Measurements from ENCODE around the gene FAM229B.

FAM229B gene

DNA sequence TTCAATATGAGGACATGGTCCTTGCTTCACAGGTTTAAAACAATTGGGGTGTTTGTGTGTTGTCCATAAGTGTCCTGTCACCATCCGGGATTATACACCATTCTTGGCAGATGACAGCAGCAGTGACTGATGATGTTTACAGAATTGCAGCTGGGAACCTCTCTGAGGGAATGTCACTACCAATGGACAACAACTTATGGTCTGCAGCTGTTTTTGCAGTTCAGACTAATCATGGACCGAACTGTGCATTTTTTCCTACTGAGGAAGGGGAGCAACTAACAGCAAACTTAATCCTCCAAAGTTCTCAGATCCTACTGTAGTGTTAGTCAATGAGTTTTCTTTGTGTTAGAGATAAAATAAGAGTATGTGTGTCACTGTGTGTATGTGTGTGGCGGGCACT lies 26.0 kb downstream of the FAM229B start:
- Histone ChIP-seq H3K4me3 (ENCODE audit: low read depth, low read length) (no peak overlapping the region), H3K36me3 (ENCODE audit: control insufficient read depth, insufficient read depth, low read length) (no peaks in the 10 kb centered on the region), H3K9ac (ENCODE audit: low read length) (no peak overlapping the region), H3K27ac (ENCODE audit: low read depth, low read length) (no peak overlapping the region), H3K4me1 (ENCODE audit: control insufficient read depth, insufficient read depth, low read length) (no peaks in the 10 kb centered on the region), H3K27me3 (ENCODE audit: control insufficient read depth, insufficient read depth, low read length) (no peaks in the 10 kb centered on the region), H3K9me3 (ENCODE audit: control insufficient read depth, insufficient read depth, low read depth, low read length) (no peaks in the 10 kb centered on the region)

DNA sequence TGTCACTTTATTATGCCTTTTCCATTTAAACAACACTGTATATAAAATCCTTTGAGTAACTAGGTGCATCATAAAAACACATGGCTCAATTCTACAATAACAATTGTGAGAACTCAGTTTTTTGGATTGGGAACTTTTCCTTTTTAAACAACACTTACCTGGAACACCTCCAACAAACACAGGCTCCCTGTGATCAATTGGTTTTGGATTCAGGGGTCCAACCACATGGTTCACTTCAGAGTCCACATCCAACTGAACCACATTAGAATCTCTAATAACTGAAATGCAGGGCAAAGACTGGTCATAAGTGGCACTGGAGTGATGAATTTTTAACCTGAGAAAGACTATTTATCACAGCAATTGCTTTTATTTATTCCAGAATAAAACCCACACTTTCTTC lies 26.5 kb downstream of the FAM229B start:
- no peak overlapping the region for H3K4me3 ChIP-seq (ENCODE audit: low read depth, low read length)
- H3K9ac ChIP-seq (ENCODE audit: low read length), result no peak overlapping the region
- H3K36me3 ChIP-seq (ENCODE audit: control insufficient read depth, insufficient read depth, low read length), result no peaks in the 10 kb centered on the region
- no peak overlapping the region for H3K27ac ChIP-seq (ENCODE audit: low read depth, low read length)
- no peaks in the 10 kb centered on the region for H3K9me3 ChIP-seq (ENCODE audit: control insufficient read depth, insufficient read depth, low read depth, low read length)
- no peaks in the 10 kb centered on the region for H3K4me1 ChIP-seq (ENCODE audit: control insufficient read depth, insufficient read depth, low read length)
- no peaks in the 10 kb centered on the region for H3K27me3 ChIP-seq (ENCODE audit: control insufficient read depth, insufficient read depth, low read length)

GRCh38 chr6:112114577-112115223 lies 27.3 kb downstream of the FAM229B start:
- H3K9me3 ChIP-seq (ENCODE audit: control insufficient read depth, insufficient read depth, low read depth, low read length), result no peaks in the 10 kb centered on the region
- no peak overlapping the region for H3K27ac ChIP-seq (ENCODE audit: low read depth, low read length)
- no peak overlapping the region for H3K4me3 ChIP-seq (ENCODE audit: low read depth, low read length)
- no peaks in the 10 kb centered on the region for H3K4me1 ChIP-seq (ENCODE audit: control insufficient read depth, insufficient read depth, low read length)
- no peaks in the 10 kb centered on the region for H3K36me3 ChIP-seq (ENCODE audit: control insufficient read depth, insufficient read depth, low read length)
- no peaks in the 10 kb centered on the region for H3K27me3 ChIP-seq (ENCODE audit: control insufficient read depth, insufficient read depth, low read length)
- no peak overlapping the region for H3K9ac ChIP-seq (ENCODE audit: low read length)

DNA sequence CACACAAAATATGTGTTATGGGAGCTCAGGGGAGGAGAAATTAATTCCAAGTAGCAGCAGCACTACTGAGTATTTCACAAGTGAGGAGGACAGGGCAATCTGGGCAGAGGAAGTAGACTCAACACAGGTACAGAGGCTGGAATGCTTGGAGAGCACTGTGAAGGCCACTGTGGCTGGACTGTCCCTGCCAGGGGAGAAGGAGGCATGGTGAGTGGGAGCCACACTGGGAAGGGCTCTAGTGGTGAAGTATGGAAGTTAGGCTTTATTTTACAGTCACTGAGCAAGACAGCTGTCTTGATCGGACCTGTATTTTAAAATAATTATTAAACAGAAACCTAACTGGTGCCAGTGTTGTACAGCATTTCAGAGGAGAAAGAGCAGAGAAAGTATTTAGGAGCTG lies 28.8 kb downstream of the FAM229B start:
- Histone ChIP-seq H3K27me3 (ENCODE audit: control insufficient read depth, insufficient read depth, low read length) (no peaks in the 10 kb centered on the region), H3K36me3 (ENCODE audit: control insufficient read depth, insufficient read depth, low read length) (no peaks in the 10 kb centered on the region), H3K4me1 (ENCODE audit: control insufficient read depth, insufficient read depth, low read length) (no peaks in the 10 kb centered on the region), H3K27ac (ENCODE audit: low read depth, low read length) (no peak overlapping the region), H3K9me3 (ENCODE audit: control insufficient read depth, insufficient read depth, low read depth, low read length) (no peaks in the 10 kb centered on the region), H3K9ac (ENCODE audit: low read length) (no peak overlapping the region), H3K4me3 (ENCODE audit: low read depth, low read length) (no peak overlapping the region)

DNA sequence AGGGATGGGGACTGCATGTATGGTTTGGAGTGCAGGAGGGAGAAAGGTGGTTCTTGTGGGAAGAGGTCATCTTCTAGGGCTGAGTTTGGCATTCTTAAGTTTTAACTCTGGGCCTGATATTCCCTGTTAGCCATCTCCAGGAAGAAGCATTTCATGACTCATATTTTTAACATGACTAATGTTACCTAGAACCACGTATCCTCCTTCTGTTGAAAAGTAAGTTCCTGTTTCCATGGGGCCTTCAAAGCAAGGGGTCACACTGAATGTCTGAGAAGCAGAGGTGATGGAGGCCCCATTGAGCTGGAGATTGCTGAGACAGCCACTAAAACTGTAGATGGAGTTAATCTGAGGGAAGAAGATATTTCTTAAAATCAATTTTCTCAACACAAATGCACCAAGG lies 30.2 kb downstream of the FAM229B start:
- no peaks in the 10 kb centered on the region for H3K27me3 ChIP-seq (ENCODE audit: control insufficient read depth, insufficient read depth, low read length)
- no peaks in the 10 kb centered on the region for H3K36me3 ChIP-seq (ENCODE audit: control insufficient read depth, insufficient read depth, low read length)
- no peak overlapping the region for H3K27ac ChIP-seq (ENCODE audit: low read depth, low read length)
- no peaks in the 10 kb centered on the region for H3K9me3 ChIP-seq (ENCODE audit: control insufficient read depth, insufficient read depth, low read depth, low read length)
- H3K4me3 ChIP-seq (ENCODE audit: low read depth, low read length), result no peak overlapping the region
- H3K4me1 ChIP-seq (ENCODE audit: control insufficient read depth, insufficient read depth, low read length), result no peaks in the 10 kb centered on the region
- no peak overlapping the region for H3K9ac ChIP-seq (ENCODE audit: low read length)

DNA sequence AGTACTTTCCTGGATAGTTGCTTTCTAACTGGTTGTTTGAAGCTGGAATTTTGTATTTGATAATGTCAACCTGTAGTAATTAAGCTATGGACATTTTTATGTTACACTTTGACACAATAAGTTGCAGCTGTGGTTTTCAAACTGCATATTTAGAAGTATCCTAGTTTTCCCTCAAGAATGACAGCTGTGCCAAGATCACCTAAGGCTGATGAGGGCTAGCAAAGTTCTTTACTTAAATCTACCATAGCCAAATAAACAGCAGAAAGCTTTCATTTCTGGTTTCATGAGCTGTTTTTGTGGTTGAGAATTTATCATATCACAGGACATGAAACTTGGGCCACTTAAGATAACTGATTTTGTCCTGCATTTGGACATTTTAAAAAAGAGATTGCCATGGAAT lies 30.6 kb downstream of the FAM229B start:
- Histone ChIP-seq H3K36me3 (ENCODE audit: control insufficient read depth, insufficient read depth, low read length) (no peaks in the 10 kb centered on the region), H3K4me3 (ENCODE audit: low read depth, low read length) (no peak overlapping the region), H3K9ac (ENCODE audit: low read length) (no peak overlapping the region), H3K27ac (ENCODE audit: low read depth, low read length) (no peak overlapping the region), H3K27me3 (ENCODE audit: control insufficient read depth, insufficient read depth, low read length) (no peaks in the 10 kb centered on the region), H3K9me3 (ENCODE audit: control insufficient read depth, insufficient read depth, low read depth, low read length) (no peaks in the 10 kb centered on the region), H3K4me1 (ENCODE audit: control insufficient read depth, insufficient read depth, low read length) (no peaks in the 10 kb centered on the region)

GRCh38 chr6:112122756-112123155 lies 35.4 kb downstream of the FAM229B start:
- H3K27me3 ChIP-seq (ENCODE audit: control insufficient read depth, insufficient read depth, low read length), result no peaks in the 10 kb centered on the region

DNA sequence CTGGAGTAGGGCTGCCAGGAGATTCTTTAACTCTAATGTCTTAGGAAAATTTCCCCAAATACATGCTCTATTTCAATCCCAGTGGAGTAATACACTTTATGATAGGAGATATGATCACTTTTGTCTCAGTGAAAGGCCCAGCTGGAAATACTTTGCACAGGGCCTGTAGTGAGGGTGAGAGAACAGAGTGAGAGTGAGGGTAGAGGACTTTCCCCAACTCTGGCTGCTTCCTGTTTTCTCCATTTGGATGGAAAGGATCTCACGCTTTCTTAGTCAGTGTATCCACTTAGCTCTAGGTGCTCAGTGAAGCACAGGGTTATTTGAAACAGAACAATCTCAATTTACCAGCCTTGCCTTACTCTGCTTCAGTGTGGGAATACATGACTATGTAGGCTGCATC lies 36.6 kb downstream of the FAM229B start:
- no peaks in the 10 kb centered on the region for H3K36me3 ChIP-seq (ENCODE audit: control insufficient read depth, insufficient read depth, low read length)

More at GRCh38 chr6:112122756-112123155, 35.4 kb downstream of the FAM229B start:
- no peak overlapping the region for H3K4me3 ChIP-seq (ENCODE audit: low read depth, low read length)
- no peaks in the 10 kb centered on the region for H3K36me3 ChIP-seq (ENCODE audit: control insufficient read depth, insufficient read depth, low read length)
- H3K27ac ChIP-seq (ENCODE audit: low read depth, low read length), result no peak overlapping the region
- H3K4me1 ChIP-seq (ENCODE audit: control insufficient read depth, insufficient read depth, low read length), result no peaks in the 10 kb centered on the region
- H3K9me3 ChIP-seq (ENCODE audit: control insufficient read depth, insufficient read depth, low read depth, low read length), result no peaks in the 10 kb centered on the region
- H3K9ac ChIP-seq (ENCODE audit: low read length), result no peak overlapping the region

DNA sequence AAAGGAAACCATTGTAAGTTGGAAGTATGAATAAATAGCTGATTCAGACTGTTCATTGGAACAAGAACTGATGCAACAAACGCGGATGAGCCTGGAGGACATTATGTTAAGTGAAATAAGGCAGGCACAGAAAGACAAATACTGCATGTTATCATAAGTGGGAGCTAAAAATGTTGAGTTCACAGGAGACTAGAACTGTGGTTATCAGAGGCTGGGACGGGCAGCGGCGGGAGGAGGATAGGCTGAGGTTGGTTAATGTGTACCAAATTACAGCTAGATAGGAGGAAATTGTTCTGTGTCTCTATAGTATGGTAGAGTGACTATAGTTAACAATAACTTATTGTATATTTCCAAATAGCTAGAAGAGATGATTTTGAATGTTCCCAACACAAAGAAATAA lies 40.8 kb downstream of the FAM229B start:
- Histone ChIP-seq H3K27ac (ENCODE audit: low read depth, low read length) (no peak overlapping the region), H3K9me3 (ENCODE audit: control insufficient read depth, insufficient read depth, low read depth, low read length) (no peaks in the 10 kb centered on the region), H3K36me3 (ENCODE audit: control insufficient read depth, insufficient read depth, low read length) (no peaks in the 10 kb centered on the region)

More for the DNA sequence above, 36.6 kb downstream of the FAM229B start:
- no peaks in the 10 kb centered on the region for H3K27me3 ChIP-seq (ENCODE audit: control insufficient read depth, insufficient read depth, low read length)
- no peak overlapping the region for H3K27ac ChIP-seq (ENCODE audit: low read depth, low read length)
- no peak overlapping the region for H3K9ac ChIP-seq (ENCODE audit: low read length)
- no peaks in the 10 kb centered on the region for H3K9me3 ChIP-seq (ENCODE audit: control insufficient read depth, insufficient read depth, low read depth, low read length)
- H3K4me1 ChIP-seq (ENCODE audit: control insufficient read depth, insufficient read depth, low read length), result no peaks in the 10 kb centered on the region
- H3K4me3 ChIP-seq (ENCODE audit: low read depth, low read length), result no peak overlapping the region

DNA sequence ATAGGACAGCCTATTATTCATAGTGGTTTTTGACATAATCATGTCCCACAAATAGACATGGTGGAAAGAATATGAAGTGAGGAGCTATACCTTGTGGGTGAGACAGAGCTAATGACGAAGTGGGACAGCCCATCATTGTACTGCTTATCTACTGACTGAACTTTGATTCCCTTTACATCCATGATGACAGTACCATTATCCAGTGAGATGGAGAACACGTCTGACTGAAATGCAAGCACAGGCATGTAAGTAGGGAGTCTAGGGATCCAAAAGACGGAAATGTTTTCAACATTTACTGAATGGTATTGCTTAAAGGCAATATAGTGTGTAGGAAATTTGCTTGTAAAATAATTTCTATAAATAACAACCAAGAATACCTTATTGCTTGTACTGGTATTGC lies 43.5 kb downstream of the FAM229B start:
- Histone ChIP-seq H3K36me3 (ENCODE audit: control insufficient read depth, insufficient read depth, low read length) (no peaks in the 10 kb centered on the region), H3K27ac (ENCODE audit: low read depth, low read length) (no peak overlapping the region), H3K27me3 (ENCODE audit: control insufficient read depth, insufficient read depth, low read length) (no peaks in the 10 kb centered on the region), H3K9ac (ENCODE audit: low read length) (no peak overlapping the region), H3K9me3 (ENCODE audit: control insufficient read depth, insufficient read depth, low read depth, low read length) (no peaks in the 10 kb centered on the region), H3K4me3 (ENCODE audit: low read depth, low read length) (no peak overlapping the region), H3K4me1 (ENCODE audit: control insufficient read depth, insufficient read depth, low read length) (no peaks in the 10 kb centered on the region)

More for the DNA sequence above, 40.8 kb downstream of the FAM229B start:
- Histone ChIP-seq H3K27me3 (ENCODE audit: control insufficient read depth, insufficient read depth, low read length) (no peaks in the 10 kb centered on the region), H3K9ac (ENCODE audit: low read length) (no peak overlapping the region), H3K4me1 (ENCODE audit: control insufficient read depth, insufficient read depth, low read length) (no peaks in the 10 kb centered on the region), H3K4me3 (ENCODE audit: low read depth, low read length) (no peak overlapping the region)

GRCh38 chr6:112139052-112139451 lies 51.7 kb downstream of the FAM229B start:
- H3K27ac ChIP-seq (ENCODE audit: low read depth, low read length), result no peak overlapping the region
- H3K36me3 ChIP-seq (ENCODE audit: control insufficient read depth, insufficient read depth, low read length), result no peaks in the 10 kb centered on the region
- H3K9ac ChIP-seq (ENCODE audit: low read length), result no peak overlapping the region
- H3K9me3 ChIP-seq (ENCODE audit: control insufficient read depth, insufficient read depth, low read depth, low read length), result no peaks in the 10 kb centered on the region
- no peak overlapping the region for H3K4me3 ChIP-seq (ENCODE audit: low read depth, low read length)
- no peaks in the 10 kb centered on the region for H3K4me1 ChIP-seq (ENCODE audit: control insufficient read depth, insufficient read depth, low read length)
- H3K27me3 ChIP-seq (ENCODE audit: control insufficient read depth, insufficient read depth, low read length), result no peaks in the 10 kb centered on the region

GRCh38 chr6:112141707-112142106 lies 54.3 kb downstream of the FAM229B start:
- H3K9me3 ChIP-seq (ENCODE audit: control insufficient read depth, insufficient read depth, low read depth, low read length), result no peaks in the 10 kb centered on the region
- no peak overlapping the region for H3K27ac ChIP-seq (ENCODE audit: low read depth, low read length)
- H3K27me3 ChIP-seq (ENCODE audit: control insufficient read depth, insufficient read depth, low read length), result no peaks in the 10 kb centered on the region
- H3K9ac ChIP-seq (ENCODE audit: low read length), result no peak overlapping the region
- H3K4me3 ChIP-seq (ENCODE audit: low read depth, low read length), result no peak overlapping the region
- H3K4me1 ChIP-seq (ENCODE audit: control insufficient read depth, insufficient read depth, low read length), result no peaks in the 10 kb centered on the region; the same call in 1 of the 2 replicates
- H3K36me3 ChIP-seq (ENCODE audit: control insufficient read depth, insufficient read depth, low read length), result no peaks in the 10 kb centered on the region
